Measurements from ENCODE around the gene ANKRD44.
"Not testable (repeated sequence)": the region's sequence is repeated elsewhere in the genome, so short reads cannot be mapped to it uniquely, and the experiment has no call there.

The ANKRD44 gene

DNA sequence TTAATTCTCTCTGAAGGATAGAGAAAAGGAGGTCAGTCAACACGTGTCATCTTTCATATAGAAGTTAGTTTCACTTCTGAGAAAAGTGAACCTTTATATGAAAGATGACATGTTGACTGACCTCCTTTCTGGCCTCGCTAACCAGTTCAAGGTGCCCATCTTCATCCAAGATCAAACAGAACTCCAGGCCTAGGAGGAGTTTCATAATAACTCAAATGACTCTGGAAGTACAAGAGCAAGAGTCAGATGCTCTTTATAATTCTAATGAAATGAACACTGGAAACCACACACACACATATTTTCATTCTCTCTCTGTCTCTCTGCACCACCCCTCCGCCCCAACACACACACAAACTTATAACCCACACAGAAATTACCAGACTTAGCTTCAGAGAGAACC, 16.3 kb downstream of the ANKRD44 start:
- DNase-seq (ENCODE audit: extremely low read depth in 1 of 2, low read depth in 1 of 2) = no peak

DNA sequence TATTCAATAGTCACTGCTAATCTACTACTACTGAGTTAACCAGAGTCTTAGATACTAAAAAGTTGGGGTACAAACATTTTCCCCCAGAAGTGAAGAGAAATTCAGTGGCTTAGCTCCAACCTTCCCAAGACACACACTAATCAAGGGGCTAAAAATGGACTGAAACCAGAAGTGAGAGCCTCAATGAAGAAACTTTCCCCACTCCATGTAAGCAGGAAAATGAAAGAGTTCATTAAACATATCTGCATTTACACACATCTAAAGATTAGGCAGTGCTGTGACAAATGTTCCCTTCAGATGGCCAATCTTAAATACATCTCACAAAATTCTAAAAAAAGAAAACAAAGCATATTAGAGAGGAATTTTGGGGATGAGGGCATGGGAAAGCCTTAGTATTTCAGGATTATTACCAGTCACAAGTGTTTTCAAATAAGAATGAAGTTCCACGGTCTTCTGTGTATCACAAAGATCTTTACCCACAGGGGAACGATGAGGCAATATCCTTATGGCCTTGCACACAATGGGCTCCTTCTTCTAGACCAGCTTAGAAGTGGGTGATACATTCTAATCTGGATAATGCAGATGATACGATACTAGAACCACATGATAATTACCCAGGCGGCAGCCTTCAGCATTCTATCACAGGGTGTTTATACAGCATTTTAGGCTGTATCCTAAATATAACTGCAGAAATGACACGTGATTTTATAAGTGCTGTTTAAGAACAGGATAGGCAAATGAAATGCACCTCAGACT, 17.1 kb downstream of the ANKRD44 start:
- DNase-seq (ENCODE audit: extremely low read depth in 1 of 2, low read depth in 1 of 2) = no peak

DNA sequence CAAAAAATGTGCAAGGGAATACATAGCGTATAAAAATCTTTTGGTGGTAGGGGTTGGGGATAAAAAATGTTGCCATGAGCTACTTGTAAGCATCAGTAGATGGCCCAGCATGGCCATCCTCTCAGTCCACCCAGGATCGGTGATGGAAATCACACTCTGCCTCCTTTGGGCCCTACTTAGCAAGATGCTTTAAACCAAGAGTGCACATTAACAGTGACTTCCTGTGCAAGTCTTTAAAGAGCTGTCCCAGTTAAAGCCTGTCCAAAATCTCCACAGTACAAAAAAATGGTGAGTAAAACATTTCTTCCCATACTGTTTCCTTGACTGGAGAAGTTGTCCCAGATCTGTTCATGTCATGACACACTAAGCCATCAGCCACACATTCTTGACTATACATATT, 18.0 kb downstream of the ANKRD44 start:
- no peak for DNase-seq (ENCODE audit: extremely low read depth in 1 of 2, low read depth in 1 of 2)

DNA sequence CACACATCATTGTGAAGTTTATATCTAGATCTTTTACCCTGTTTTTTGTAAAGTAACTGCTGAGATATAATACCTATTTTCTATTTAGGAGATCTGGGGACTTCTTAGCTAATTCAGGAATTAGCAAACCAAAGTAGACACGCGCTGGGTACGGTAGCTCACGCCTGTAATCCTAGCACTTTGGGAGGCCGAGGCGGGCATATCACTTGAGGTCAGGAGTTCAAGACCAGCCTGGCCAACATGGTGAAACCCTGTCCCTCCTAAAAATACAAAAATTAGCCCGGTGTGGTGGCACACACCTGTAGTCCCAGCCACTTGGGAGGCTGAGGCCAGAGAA, 23.0 kb downstream of the ANKRD44 start:
- DNase-seq (ENCODE audit: extremely low read depth in 1 of 2, low read depth in 1 of 2) = not testable (repeated sequence)

DNA sequence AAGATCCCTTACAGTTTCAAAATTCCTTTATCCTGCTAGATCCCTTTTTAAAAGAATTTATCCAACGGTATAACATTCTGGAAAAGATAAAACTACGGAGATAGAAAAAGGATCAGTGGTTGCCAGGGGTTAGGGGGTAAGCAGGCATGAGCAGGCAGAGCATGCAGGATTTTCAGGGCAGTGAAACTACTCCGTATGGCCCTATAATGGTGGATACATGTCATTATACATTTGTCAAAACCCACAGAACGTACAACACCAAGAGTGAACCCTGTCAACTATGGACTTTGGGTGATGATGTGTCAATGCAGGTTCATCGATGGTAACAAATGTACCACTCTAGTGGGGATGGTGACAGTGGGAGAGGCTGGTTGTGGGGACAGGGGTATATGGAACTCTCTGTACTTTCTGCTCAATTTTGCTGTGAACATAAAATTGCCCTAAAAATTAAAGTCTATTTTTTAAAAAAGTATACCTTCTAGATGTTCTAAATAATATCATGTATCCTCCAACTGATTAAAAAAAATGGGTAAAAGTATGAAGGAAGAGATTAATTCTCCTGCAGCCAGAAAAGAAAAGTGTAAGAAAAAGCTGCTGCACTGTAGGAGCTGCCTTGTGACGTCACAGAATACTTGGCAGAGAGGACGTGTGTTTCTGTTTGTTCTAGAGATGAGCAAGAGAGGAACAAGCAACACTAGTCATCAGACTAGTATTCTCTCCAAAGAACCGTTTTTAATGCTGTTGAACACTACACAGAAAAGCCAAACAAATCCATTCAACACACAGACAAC, 23.6 kb downstream of the ANKRD44 start:
- no peak for DNase-seq (ENCODE audit: extremely low read depth in 1 of 2, low read depth in 1 of 2)

DNA sequence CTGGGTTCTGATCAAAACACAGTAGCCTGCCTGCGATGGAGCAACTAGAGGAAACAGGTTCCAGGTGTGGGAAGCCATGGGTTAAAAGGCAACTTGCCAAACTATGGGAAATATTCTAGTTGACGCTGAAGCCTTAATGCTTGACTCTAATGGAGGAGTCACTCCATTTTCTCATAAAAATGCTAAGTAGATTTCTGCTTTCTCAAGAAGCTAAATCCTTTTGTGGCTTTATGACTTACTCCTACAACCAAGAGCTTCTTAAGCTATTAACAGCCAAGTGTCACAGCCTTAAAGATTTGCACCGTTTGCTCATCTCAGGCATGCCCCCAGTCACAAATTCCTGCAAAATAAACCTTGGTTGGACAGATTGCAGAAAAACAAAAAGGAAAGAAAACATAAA, 25.2 kb downstream of the ANKRD44 start:
- DNase-seq (ENCODE audit: extremely low read depth in 1 of 2, low read depth in 1 of 2) = no peak

DNA sequence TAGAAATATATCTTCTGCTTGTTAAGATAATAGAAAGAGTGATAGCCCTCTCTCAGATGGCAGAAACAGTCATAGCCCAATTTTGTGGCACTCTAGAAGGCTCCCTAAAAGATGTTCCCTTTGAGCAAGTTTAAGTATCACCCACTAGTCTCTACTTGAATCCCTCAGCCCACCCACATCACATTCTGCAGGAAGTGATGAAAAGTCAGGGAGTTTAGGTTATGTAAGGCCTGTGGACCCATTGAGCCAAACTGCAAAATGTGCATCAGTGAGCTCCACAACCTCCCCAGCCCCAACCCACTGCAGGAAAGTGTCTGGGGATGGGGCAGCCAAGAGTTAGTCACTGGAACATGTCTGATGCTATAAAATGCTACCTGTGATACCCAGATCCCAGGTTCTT, 25.6 kb downstream of the ANKRD44 start:
- DNase-seq (ENCODE audit: extremely low read depth in 1 of 2, low read depth in 1 of 2) = no peak

DNA sequence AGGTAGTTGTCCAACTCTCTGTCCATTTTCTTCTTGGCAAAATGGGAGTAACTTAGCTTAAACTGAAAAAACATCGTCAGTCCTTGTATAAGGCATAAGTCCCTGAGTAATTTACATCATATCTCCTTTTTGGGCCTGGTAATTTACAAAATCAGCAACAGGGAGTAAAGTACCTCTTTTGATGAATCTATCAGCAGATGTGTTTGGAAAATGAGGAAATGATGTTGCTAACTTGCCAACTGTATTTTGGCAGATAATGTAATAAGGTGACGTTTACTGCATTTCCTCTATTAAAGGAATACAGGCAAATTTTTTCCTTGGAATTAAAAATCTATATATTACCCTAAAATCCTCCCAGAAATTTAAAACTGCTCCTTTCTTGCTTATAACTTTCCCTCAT, 29.2 kb downstream of the ANKRD44 start:
- no peak for DNase-seq (ENCODE audit: extremely low read depth in 1 of 2, low read depth in 1 of 2)

DNA sequence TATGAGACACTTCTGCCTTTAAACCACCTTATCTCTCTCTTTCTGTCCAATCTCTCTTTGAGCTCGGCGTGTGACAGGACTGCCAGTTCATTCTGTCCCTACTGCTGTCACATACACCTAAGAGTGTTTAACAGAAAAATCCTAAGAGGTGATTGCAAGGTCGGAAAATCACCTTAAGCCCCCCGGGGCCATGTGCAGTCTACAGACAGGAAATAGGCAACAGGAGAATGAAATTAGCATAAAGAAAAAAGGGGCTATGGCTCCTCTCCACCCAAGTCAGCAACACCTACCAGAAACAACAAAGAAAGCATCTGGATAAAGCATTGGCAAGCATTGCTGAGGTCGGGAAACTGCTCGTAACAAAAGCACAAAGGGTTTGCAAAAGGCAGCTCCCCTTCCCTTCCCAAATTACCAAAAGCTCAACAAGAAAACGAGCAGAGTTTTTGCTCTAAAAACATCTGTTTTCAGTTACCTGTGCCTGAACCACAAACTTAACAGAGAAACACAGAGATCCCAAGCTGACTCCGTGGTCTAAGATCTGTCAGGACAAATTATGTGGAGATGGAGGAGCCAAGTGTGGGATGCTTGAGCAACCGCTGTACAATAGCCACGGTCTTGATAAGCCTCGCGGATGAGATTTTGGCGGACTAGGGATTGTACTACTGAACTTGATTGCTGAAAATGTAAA, 30.4 kb downstream of the ANKRD44 start:
- no peak for DNase-seq (ENCODE audit: extremely low read depth in 1 of 2, low read depth in 1 of 2)

DNA sequence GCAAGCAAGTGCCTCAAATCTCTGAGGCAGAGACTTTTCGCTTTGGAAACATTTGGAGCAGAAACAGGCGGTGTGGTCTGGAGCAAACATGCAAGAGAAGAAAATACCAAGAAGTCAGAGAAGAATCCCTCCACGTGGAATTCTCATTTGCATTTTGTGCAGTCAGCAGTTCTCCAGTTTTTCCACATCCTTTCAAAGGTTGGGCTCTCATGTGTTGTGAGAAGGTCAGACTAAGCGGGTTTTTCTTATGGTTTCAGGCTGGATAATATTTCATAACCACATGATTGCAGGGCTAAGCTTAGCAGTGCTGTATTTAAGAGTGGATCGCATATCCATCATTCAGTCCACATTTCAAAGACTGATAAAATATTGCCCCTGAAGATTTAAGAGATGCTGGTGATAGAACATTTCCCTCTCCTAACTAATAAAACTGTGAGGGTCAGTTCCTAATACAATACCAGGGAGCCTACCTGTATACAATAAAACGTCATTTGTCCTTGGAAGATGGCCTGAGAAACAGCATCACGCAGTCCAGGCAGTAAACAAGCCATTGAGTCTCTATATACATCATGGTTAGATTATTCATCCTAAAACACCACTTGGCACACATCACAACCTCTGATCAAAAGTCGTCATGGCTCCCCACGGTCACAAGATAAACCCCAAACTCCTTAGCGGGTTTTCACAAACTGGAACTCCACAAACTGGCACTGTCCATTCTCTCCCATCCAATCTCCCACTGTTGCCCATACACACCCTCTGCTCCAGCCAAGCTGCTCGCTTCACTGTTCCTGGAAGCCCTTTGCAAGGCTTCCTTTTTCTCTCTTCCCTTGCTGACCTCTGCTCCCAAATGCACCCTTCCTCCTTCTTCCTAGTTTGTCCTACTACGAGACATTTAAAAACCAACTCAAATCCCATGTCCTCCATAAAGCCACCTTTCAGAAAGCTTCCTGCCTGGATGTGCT, 31.5 kb downstream of the ANKRD44 start:
- DNase-seq (ENCODE audit: extremely low read depth in 1 of 2, low read depth in 1 of 2) = no peak

DNA sequence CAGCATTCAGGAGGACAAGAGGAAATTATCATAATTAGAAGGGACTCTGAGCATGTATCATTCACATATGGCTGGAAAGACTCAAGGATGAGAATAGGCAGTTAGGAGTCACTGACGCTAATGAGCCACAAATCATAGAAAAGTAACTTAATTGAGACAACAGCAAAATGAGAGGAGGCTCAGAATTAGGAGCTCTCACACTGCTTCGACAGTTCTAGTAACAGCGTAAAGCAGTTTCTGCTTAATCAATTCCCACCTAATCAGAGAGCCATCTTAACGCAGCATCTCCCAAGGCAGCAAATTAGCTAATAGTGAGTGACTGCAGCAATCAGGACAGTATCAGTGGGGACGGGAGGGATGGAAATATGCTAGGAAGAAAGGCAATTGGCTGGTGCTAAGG, 32.8 kb downstream of the ANKRD44 start:
- DNase-seq (ENCODE audit: extremely low read depth in 1 of 2, low read depth in 1 of 2) = no peak

DNA sequence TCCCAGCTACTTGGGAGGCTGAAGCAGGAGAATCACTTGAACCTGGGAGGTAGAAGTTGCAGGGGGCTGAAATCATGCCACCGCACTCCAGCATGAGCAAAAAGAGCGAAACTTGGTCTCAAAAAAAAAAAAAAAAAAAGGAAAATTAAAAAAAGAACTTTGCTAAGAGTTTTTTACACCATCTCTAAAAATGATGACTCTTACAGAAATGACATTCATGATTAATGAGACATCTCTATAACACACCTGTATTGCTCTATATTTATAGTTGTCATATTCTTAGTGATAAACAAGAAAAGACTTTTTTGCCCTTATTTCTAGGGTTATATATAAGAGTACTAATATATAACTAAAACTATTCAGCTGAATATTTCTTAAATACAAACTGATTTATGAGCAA, 34.4 kb downstream of the ANKRD44 start:
- no peak for DNase-seq (ENCODE audit: extremely low read depth in 1 of 2, low read depth in 1 of 2)

DNA sequence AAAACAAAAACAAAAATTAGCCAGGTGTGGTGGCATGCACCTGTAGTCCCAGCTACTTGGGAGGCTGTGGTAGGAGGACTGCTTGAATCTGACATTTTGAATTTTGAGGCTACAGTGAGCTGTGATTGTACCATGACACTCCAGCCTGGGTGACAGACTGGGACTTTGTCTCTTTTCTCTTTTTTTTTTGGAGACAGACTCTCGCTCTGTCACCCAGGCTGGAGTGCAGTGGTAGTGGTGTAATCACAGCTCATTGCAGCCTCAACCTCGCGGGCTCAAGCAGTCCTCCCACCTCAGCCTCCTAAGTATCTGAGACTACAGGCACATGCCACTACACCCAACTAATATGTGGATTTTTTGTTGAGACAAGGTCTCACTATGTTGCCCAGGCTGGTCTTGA, 35.6 kb downstream of the ANKRD44 start:
- no peak for DNase-seq (ENCODE audit: extremely low read depth in 1 of 2, low read depth in 1 of 2)

DNA sequence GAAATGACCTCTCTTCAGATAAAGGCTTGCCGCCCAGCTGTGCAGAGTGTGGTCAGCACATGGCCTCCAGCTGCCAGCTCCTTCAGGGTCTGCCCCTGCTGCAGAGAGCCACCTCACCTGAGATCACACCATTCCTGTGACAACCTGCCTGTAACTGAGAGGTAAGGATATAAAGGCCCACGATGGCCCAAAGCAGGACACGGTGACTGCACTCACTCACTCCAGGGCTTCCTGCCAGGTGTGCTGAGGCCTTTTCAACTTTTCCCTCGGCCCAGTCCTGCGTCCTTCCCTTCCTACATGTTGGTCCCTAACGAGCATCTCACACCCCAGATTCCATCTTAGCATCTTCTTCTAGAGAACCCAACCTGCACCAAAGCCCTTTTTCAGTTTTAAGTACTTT, 36.2 kb downstream of the ANKRD44 start:
- DNase-seq (ENCODE audit: extremely low read depth in 1 of 2, low read depth in 1 of 2) = no peak

DNA sequence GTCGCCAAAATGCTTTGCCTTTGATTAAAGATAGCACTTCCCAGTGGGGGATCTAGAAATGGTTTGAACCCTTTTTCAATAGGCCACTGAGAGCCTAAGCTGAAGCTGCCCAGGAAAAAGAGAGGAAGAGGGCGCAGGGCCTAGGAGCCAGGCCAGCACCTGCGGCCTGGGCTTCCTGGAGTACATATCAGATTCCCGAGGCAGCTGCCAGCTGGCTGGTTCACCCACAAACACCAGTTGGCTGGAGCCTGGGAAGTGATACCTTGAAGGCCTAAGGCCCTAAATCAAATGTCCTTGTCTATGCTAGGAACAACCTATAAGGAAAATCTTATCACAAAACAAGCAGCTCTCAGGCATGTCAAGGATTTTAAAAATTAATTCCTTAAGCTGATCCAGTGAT, 37.1 kb downstream of the ANKRD44 start:
- DNase-seq (ENCODE audit: extremely low read depth in 1 of 2, low read depth in 1 of 2) = no peak

DNA sequence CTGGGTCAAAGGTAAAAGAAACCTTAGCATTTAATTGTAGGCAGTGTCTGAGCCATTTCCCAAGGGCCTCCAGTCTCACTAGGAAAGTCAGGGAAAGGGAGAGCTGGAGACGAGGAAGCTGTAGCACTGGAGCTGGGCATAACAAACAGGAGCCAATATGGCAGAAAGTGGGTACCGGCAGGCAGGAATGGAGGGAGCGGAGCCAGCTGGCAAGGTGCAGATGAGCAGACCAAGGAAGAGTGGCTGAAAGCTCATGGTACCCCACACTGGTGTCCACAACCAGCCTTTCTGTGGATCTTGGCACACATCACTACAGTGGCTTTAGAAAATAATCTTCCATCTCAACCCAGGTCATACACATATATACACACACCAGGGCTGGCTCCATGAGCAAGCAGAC, 40.0 kb downstream of the ANKRD44 start:
- no peak for DNase-seq (ENCODE audit: extremely low read depth in 1 of 2, low read depth in 1 of 2)

DNA sequence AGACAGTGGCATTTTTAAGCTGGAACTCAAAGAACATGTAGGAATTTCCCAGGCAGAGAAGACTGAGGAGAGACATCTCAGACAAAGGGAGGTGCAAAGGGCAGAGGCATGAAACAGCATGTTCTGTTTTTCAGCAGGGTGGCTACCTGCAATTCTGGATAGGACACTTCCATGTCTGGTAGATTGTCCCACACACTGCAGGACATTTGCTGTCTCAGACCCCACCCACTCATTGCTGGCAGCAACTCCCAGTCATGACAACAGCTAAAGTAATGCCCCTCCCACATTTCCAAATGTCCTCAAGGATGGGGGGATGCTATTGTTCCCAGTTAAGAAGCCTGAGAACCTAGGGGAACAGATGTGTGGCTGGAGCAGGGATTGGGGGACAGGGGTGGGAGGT, 40.8 kb downstream of the ANKRD44 start:
- DNase-seq (ENCODE audit: extremely low read depth in 1 of 2, low read depth in 1 of 2) = no peak

DNA sequence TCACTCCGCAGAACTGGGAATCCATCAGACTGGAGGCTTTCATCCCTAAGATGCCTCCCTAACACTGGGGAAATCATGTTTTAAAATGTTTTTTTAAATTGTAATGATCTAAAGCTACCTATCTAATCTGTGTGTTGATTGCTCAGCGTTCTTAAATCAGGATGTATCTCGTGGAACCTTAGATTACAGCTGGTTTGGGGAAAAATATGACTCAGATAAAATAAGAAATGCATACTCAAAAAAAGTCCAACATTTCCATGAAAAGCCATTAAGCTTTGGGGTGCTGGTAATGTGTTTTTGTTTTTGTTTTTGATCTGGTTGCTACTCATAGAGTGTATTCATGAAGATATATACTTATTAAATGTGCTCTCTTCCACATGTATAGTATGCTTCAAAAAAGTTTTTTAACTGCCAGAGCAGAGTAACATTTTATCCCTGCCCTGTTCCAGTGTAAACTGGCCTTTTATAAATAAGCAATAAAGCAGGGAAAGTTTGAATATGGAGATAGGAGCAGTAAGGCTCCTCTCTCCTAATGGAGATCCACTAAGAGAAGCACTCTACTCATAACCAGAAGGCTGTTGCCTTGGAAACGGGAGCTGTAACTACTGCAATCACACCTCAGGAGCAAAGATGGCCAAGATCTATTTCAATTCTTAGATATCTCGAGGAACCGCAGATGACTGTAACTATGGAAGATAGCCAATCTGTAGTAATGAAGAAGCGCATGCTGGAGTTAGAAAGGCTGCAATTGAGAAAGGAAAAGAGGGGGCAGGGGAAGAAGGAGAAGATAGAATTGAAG, 41.6 kb downstream of the ANKRD44 start:
- no peak for DNase-seq (ENCODE audit: extremely low read depth in 1 of 2, low read depth in 1 of 2)

DNA sequence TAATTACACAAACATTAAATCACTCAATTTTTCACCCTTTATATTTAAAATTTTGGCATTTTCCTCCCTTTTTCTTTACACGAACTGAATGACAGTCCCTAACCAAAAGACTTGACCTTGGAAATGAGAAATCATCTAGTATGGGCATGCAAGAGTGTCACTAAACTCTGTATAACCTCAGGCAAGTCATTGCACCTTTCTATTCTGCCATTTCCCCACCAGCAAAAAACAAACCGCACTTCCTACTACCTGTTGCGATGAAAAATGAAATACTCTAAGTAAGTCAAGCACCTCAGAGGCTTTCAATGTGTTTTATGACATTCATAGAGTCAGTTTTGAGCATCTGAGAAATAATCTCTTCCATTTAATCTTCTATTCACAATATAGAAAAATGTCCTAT, 44.1 kb downstream of the ANKRD44 start:
- no peak for DNase-seq (ENCODE audit: extremely low read depth in 1 of 2, low read depth in 1 of 2)

DNA sequence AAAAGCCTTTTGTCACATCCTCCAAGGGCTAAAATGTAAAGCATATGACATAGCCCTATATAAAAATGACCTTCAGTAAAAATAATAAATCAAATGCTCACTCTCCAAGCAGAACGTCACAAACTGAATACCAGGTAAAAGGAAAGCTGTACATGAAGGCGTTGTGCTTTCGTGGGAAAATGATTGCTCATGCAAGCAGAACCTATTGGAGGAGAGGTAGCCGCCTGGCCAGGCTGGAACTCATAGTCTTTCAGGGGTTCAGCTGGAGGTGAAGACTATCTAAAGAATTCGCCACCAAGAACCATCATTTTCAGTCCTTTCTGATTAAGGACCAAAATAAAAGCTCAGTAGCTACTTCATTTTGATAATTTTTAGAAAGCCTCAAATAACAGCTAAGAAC, 44.7 kb downstream of the ANKRD44 start:
- no peak for DNase-seq (ENCODE audit: extremely low read depth in 1 of 2, low read depth in 1 of 2)
